HEK293 (cell line): ENCODE data around the gene DOK6.
"Not testable (repeated sequence)": the region's sequence is repeated elsewhere in the genome, so short reads cannot be mapped to it uniquely, and the experiment has no call there.

ENCODE experiments used
- CTCF ChIA-PET: fragments of 350-600 bp; formaldehyde crosslinking; extraction: SDS; loops from one replicate; lab custom pipeline; 2021; ENCODE audit warnings: antibody characterized with exemption; lab: Yijun Ruan, JAX
- POLR2A ChIA-PET: fragments of 300-600 bp; formaldehyde crosslinking; extraction: SDS; loops from one replicate; lab custom pipeline; 2020; ENCODE audit warnings: antibody characterized with exemption, inconsistent platforms; lab: Yijun Ruan, JAX
- H3K27ac ChIP-seq: fragments of 200-500 bp; sonication (Bioruptor generic); 2 replicates; pipeline ENCODE4 v1.5.1; 2014; ENCODE audit warnings: low read depth, low read length, control low read depth, inconsistent platforms; ENCODE audit errors: extremely low read depth
- H3K36me3 ChIP-seq, 2 experiments: fragments of 200-500 bp in 1 of 2; sonication (Bioruptor generic) in 1 of 2; 1 replicate in 1 of 2; 2 replicates in 1 of 2; pipeline ENCODE4 v1.5.1; 2014 to 2017; ENCODE audit warnings: inconsistent platforms in 2 of 2, low read length in 2 of 2; ENCODE audit not compliant: control insufficient read depth in 2 of 2, insufficient read depth in 1 of 2
- H3K4me1 ChIP-seq: fragments of 200-500 bp; sonication (Bioruptor generic); 2 replicates; pipeline ENCODE4 v1.5.1; 2014; ENCODE audit warnings: mild to moderate bottlenecking, low read length, inconsistent platforms; ENCODE audit not compliant: control insufficient read depth, insufficient read depth
- H3K4me3 ChIP-seq: 2 replicates; pipeline ENCODE4 v1.5.1; 2011; ENCODE audit warnings: low read depth, mild to moderate bottlenecking, control low read depth, low read length, moderate library complexity
- H3K9me3 ChIP-seq: fragments of 200-500 bp; sonication (Bioruptor generic); 2 replicates; pipeline ENCODE4 v1.5.1; 2014; ENCODE audit warnings: low read depth, low read length, inconsistent platforms; ENCODE audit not compliant: control insufficient read depth, insufficient read depth
- GLIS1 ChIP-seq: fragments of 450-650 bp; formaldehyde crosslinking; IDR thresholded peaks from 2 replicates; pipeline ENCODE4 v1.5.1; 2016; ENCODE audit warnings: missing biosample characterization, missing genetic modification characterization
- MZF1 ChIP-seq: fragments of 450-650 bp; formaldehyde crosslinking; IDR thresholded peaks from 2 replicates; pipeline ENCODE4 v1.5.1; 2017; ENCODE audit warnings: missing biosample characterization, missing genetic modification characterization, borderline replicate concordance
- SETDB1 ChIP-seq: IDR thresholded peaks from one replicate; pipeline ENCODE4 v1.6.1; 2017; ENCODE audit warnings: mild to moderate bottlenecking, low read length, moderate library complexity, mixed read lengths; ENCODE audit not compliant: insufficient read length
- SP2 ChIP-seq: fragments of 450-650 bp; formaldehyde crosslinking; IDR thresholded peaks from 2 replicates; pipeline ENCODE4 v1.5.1; 2016; ENCODE audit warnings: missing biosample characterization, missing genetic modification characterization
- SP3 ChIP-seq: fragments of 450-650 bp; formaldehyde crosslinking; IDR thresholded peaks from 2 replicates; pipeline ENCODE4 v1.5.1; 2016; ENCODE audit warnings: missing biosample characterization, missing genetic modification characterization
- WT1 ChIP-seq: fragments of 450-650 bp; formaldehyde crosslinking; IDR thresholded peaks from 2 replicates; pipeline ENCODE4 v1.5.1; 2016; ENCODE audit warnings: missing biosample characterization, missing genetic modification characterization
- ZBTB17 ChIP-seq: fragments of 450-650 bp; formaldehyde crosslinking; IDR thresholded peaks from 2 replicates; pipeline ENCODE4 v1.5.1; 2016; ENCODE audit warnings: missing biosample characterization, missing genetic modification characterization
- ZBTB48 ChIP-seq: fragments of 450-650 bp; formaldehyde crosslinking; IDR thresholded peaks from 2 replicates; pipeline ENCODE4 v1.5.1; 2016; ENCODE audit warnings: missing biosample characterization, missing genetic modification characterization
- ZNF169 ChIP-seq: fragments of 450-650 bp; formaldehyde crosslinking; IDR thresholded peaks from 2 replicates; pipeline ENCODE4 v1.5.1; 2016; ENCODE audit warnings: missing biosample characterization, missing genetic modification characterization
- ZNF174 ChIP-seq: fragments of 450-650 bp; formaldehyde crosslinking; IDR thresholded peaks from 2 replicates; pipeline ENCODE4 v1.5.0; 2017; ENCODE audit warnings: missing biosample characterization, mild to moderate bottlenecking, missing genetic modification characterization
- ZNF274 ChIP-seq, 2 experiments: fragments of 200-500 bp in 1 of 2; fragments of 450-650 bp in 1 of 2; sonication (Bioruptor generic) in 1 of 2; formaldehyde crosslinking in 1 of 2; IDR thresholded peaks; 2 replicates each; pipeline versions ENCODE4 v1.5.1 to v1.6.1; 2014 to 2016; ENCODE audit warnings: borderline replicate concordance in 1 of 2, inconsistent platforms in 1 of 2, low read length in 1 of 2, missing biosample characterization in 1 of 2, missing genetic modification characterization in 1 of 2
- ZNF37A ChIP-seq: fragments of 450-650 bp; IDR thresholded peaks from 2 replicates; pipeline ENCODE4 v1.5.1; 2018; ENCODE audit warnings: missing biosample characterization, missing genetic modification characterization
- ZSCAN30 ChIP-seq: fragments of 450-650 bp; IDR thresholded peaks from 2 replicates; pipeline ENCODE4 v1.5.1; 2018; ENCODE audit warnings: missing biosample characterization, mild to moderate bottlenecking, missing genetic modification characterization, moderate library complexity
- TF ChIP-seq, protein P1 (sequence below): fragments of 450-650 bp; formaldehyde crosslinking; IDR thresholded peaks from 2 replicates; pipeline ENCODE4 v1.5.1; 2016; ENCODE audit warnings: missing biosample characterization, missing genetic modification characterization
- TF ChIP-seq, protein P2 (sequence below): fragments of 450-650 bp; formaldehyde crosslinking; IDR thresholded peaks from 2 replicates; pipeline ENCODE4 v1.5.1; 2016; ENCODE audit warnings: missing biosample characterization, missing genetic modification characterization
- TF ChIP-seq, protein P3 (sequence below): fragments of 450-650 bp; formaldehyde crosslinking; IDR thresholded peaks from 2 replicates; pipeline ENCODE4 v1.5.1; 2016; ENCODE audit warnings: missing biosample characterization, missing genetic modification characterization
- TF ChIP-seq, protein P4 (sequence below): fragments of 450-650 bp; formaldehyde crosslinking; IDR thresholded peaks from 2 replicates; pipeline ENCODE4 v1.5.1; 2016; ENCODE audit warnings: missing biosample characterization, missing genetic modification characterization

DOK6 gene

DNA sequence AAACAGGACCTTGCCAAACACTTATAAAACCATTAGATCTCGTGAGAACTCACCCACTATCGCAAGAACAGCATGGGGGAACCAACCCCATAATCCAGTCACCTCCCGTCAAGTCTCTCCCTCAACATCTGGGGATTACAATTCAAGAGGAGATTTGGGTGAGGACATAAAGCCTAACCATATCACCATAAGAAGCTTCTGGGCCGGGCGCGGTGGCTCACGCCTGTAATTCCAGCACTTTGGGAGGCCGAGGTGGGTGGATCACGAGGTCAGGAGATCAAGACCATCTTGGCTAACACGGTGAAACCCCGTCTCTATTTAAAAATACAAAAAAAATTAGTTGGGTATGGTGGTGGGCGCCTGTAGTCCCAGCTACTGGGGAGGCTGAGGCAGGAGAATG is 434.3 kb downstream of the DOK6 start:
- CTCF ChIA-PET, H3K36me3 ChIP-seq, H3K4me1 ChIP-seq, POLR2A ChIA-PET, H3K27ac ChIP-seq, H3K9me3 ChIP-seq, H3K4me3 ChIP-seq: not testable (repeated sequence)

DNA sequence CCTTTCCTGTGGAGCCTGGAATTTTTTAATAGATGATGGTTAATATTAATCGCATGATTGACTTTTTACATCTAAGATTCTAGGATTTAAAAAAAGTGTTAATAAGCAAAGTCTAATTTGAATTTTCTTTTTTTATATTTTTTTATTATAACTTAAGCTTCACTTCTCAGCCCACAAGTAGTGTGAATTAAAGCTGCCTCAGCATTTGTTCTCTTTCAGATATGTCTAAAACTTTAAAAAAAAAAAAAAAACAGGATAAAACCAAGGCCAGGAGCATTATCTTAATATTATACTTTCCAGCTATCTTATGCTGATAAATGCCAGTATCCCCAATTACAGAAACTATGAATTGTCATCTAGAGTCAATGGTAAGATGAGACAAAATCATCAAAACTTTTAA is 437.3 kb downstream of the DOK6 start:
- TF ChIP-seq ZNF174 (tag by site-specific recombination): no peak
- no peak for TF ChIP-seq WT1 (tag by site-specific recombination)
- TF ChIP-seq, protein P1, sequence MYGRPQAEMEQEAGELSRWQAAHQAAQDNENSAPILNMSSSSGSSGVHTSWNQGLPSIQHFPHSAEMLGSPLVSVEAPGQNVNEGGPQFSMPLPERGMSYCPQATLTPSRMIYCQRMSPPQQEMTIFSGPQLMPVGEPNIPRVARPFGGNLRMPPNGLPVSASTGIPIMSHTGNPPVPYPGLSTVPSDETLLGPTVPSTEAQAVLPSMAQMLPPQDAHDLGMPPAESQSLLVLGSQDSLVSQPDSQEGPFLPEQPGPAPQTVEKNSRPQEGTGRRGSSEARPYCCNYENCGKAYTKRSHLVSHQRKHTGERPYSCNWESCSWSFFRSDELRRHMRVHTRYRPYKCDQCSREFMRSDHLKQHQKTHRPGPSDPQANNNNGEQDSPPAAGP (tag by site-specific recombination): no peak
- TF ChIP-seq, protein P2, sequence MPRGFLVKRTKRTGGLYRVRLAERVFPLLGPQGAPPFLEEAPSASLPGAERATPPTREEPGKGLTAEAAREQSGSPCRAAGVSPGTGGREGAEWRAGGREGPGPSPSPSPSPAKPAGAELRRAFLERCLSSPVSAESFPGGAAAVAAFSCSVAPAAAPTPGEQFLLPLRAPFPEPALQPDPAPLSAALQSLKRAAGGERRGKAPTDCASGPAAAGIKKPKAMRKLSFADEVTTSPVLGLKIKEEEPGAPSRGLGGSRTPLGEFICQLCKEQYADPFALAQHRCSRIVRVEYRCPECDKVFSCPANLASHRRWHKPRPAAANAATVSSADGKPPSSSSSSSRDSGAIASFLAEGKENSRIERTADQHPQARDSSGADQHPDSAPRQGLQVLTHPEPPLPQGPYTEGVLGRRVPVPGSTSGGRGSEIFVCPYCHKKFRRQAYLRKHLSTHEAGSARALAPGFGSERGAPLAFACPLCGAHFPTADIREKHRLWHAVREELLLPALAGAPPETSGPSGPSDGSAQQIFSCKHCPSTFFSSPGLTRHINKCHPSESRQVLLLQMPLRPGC (tag by site-specific recombination): no peak
- no peak for TF ChIP-seq ZSCAN30
- TF ChIP-seq, all 188 proteins: peak for 0
- H3K9me3 ChIP-seq: no peaks in the 10 kb centered on the region
- CTCF ChIA-PET: interaction anchor here (0.6 to 0.7 kb wide), 2 partner anchors 21 to 26 kb away, joined by 3 to 4 read pairs; no protein-coding TSS in a partner anchor
- no peak overlapping the region for H3K4me3 ChIP-seq
- H3K27ac ChIP-seq: no peak overlapping the region
- no peaks in the 10 kb centered on the region for H3K36me3 ChIP-seq
- POLR2A ChIA-PET: no interaction called here
- H3K4me1 ChIP-seq: no peaks in the 10 kb centered on the region

DNA sequence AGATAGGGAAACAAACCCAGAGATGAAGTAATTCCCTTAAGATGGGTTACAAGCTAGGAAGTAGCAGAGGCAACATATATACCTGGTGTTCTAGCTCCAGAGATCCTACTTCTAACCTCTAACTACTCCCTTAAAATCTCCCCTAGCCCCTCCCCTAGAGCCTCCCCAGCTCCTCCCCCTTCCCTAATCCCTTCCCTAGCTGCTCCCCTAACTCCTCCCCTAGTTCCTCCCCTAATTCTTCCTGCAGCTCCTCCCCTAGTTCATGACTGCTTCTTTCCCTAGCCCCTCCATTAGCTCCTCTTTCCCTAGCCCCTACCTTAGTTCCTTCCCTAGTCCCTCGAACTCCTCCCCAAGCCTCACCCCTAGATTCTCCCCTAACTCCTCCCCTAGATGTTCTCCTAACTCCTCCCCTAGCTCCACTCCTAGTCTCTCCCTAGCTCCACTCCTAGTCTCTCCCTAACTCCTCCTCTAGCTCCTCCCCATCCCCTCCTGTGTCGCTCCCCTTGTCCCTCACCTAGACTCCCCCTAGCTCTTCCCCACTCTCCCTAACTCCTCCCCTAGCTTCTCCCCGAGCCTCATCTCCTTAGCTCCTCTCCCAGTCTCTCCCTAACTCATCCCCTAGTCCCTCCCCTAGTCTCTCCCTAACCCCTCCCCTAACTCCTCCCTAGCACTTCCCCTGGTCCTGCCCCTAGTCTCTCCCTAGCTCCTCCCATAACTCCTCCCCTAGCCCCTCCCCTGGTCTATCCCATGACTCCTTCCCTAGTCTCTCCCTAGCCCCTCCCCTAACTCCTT is 438.1 kb downstream of the DOK6 start:
- H3K36me3 ChIP-seq: no peaks in the 10 kb centered on the region
- H3K9me3 ChIP-seq: no peaks in the 10 kb centered on the region
- H3K27ac ChIP-seq: no peak overlapping the region
- TF ChIP-seq GLIS1 (tag by site-specific recombination) (peak; percentile 7; the same call in 1 of the 2 replicates), MZF1 (peak; percentile 34; the same call in 1 of the 2 replicates), SP2 (tag by site-specific recombination) (peak; percentile 75), SP3 (peak; percentile 85), ZNF274 (IDR thresholded peaks at IDR 0.05; ENCODE audit: low read length) (no peak), ZNF274 (tag by site-specific recombination; IDR thresholded peaks at IDR 0.05; ENCODE audit: borderline replicate concordance) (no peak), SETDB1 (no peak), WT1 (tag by site-specific recombination) (peak; percentile 89), ZBTB17 (tag by site-specific recombination) (peak; percentile 71), ZNF169 (peak; percentile 59), ZBTB48 (tag by site-specific recombination) (peak; percentile 78; the same call in 1 of the 2 replicates), ZNF37A (tag by site-specific recombination) (no peak)
- TF ChIP-seq, protein P3, sequence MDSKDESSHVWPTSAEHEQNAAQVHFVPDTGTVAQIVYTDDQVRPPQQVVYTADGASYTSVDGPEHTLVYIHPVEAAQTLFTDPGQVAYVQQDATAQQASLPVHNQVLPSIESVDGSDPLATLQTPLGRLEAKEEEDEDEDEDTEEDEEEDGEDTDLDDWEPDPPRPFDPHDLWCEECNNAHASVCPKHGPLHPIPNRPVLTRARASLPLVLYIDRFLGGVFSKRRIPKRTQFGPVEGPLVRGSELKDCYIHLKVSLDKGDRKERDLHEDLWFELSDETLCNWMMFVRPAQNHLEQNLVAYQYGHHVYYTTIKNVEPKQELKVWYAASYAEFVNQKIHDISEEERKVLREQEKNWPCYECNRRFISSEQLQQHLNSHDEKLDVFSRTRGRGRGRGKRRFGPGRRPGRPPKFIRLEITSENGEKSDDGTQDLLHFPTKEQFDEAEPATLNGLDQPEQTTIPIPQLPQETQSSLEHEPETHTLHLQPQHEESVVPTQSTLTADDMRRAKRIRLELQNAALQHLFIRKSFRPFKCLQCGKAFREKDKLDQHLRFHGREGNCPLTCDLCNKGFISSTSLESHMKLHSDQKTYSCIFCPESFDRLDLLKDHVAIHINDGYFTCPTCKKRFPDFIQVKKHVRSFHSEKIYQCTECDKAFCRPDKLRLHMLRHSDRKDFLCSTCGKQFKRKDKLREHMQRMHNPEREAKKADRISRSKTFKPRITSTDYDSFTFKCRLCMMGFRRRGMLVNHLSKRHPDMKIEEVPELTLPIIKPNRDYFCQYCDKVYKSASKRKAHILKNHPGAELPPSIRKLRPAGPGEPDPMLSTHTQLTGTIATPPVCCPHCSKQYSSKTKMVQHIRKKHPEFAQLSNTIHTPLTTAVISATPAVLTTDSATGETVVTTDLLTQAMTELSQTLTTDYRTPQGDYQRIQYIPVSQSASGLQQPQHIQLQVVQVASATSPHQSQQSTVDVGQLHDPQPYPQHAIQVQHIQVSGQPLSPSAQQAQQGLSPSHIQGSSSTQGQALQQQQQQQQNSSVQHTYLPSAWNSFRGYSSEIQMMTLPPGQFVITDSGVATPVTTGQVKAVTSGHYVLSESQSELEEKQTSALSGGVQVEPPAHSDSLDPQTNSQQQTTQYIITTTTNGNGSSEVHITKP (tag by site-specific recombination): peak; percentile 64
- TF ChIP-seq, protein P4, sequence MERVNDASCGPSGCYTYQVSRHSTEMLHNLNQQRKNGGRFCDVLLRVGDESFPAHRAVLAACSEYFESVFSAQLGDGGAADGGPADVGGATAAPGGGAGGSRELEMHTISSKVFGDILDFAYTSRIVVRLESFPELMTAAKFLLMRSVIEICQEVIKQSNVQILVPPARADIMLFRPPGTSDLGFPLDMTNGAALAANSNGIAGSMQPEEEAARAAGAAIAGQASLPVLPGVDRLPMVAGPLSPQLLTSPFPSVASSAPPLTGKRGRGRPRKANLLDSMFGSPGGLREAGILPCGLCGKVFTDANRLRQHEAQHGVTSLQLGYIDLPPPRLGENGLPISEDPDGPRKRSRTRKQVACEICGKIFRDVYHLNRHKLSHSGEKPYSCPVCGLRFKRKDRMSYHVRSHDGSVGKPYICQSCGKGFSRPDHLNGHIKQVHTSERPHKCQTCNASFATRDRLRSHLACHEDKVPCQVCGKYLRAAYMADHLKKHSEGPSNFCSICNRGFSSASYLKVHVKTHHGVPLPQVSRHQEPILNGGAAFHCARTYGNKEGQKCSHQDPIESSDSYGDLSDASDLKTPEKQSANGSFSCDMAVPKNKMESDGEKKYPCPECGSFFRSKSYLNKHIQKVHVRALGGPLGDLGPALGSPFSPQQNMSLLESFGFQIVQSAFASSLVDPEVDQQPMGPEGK (tag by site-specific recombination): peak; percentile 64
- ChIA-PET POLR2A (interaction anchor here (0.8 kb wide), 2 partner anchors 10 to 430 kb away, joined by 3 to 10 read pairs; no protein-coding TSS in a partner anchor), CTCF (interaction anchor here (0.5 to 0.6 kb wide), 3 partner anchors 22 to 1920 kb away, joined by 3 to 6 read pairs (median 3); no protein-coding TSS in a partner anchor)
- H3K4me3 ChIP-seq: no peak overlapping the region
- H3K4me1 ChIP-seq: no peaks in the 10 kb centered on the region
